B cell (primary cell): ENCODE data around the gene OR1K1. TPM values are rescaled to one million over a fixed set of nuclear protein-coding genes. Genes with fewer than 3 reads are reported as not detected.

Experiments used
- ATAC-seq: fragments of 200-7000 bp; cut with Tn5 transposase; one replicate; pipeline ENCODE4 v1.10.0; 2021; ENCODE audit warnings: low read depth, mild to moderate bottlenecking, moderate number of reproducible peaks, moderate library complexity
- CTCF ChIA-PET: fragments of 350-600 bp; sonication (Branson Sonifier 250); formaldehyde crosslinking; loops from one replicate; lab custom pipeline; 2021; ENCODE audit warnings: antibody characterized with exemption, inconsistent platforms; lab: Charles Lee
- POLR2A ChIA-PET: fragments of 350-600 bp; sonication (Branson Sonifier 250); formaldehyde crosslinking; loops from one replicate; lab custom pipeline; 2021; ENCODE audit warnings: antibody characterized with exemption; lab: Charles Lee
- DNase-seq: peaks from one replicate; pipeline ENCODE4 v3.0.0; 2013
- H2AFZ ChIP-seq: 2 replicates; pipeline ENCODE4 v1.6.1; 2012; ENCODE audit warnings: mild to moderate bottlenecking, low read depth, low read length; ENCODE audit not compliant: insufficient read depth, poor library complexity, severe bottlenecking
- H3K27ac ChIP-seq, 2 donors: 1 replicate in 1 of 2; 2 replicates in 1 of 2; pipeline ENCODE4 v1.5.1; 2012 to 2013; ENCODE audit warnings: low read length in 2 of 2, mild to moderate bottlenecking in 2 of 2, moderate library complexity in 1 of 2
- H3K27me3 ChIP-seq, 4 experiments: fragments of 200-600 bp in 1 of 4; sonication (generic) in 1 of 4; replicated peaks in 1 of 4; 1 replicate in 2 of 4; 2 replicates in 2 of 4; pipeline versions ENCODE4 v1.6.1 to v1.7.0; 2013 to 2016; ENCODE audit warnings: low read length in 3 of 4, mild to moderate bottlenecking in 2 of 4, mixed read lengths in 1 of 4, moderate library complexity in 1 of 4; ENCODE audit not compliant: insufficient read depth in 4 of 4, control insufficient read depth in 3 of 4; ENCODE audit errors: control extremely low read depth in 1 of 4
- H3K36me3 ChIP-seq, 2 experiments: replicated peaks in 1 of 2; 1 replicate in 1 of 2; 2 replicates in 1 of 2; pipeline versions ENCODE4 v1.6.1 to v1.7.1; 2013; ENCODE audit warnings: low read length in 1 of 2; ENCODE audit not compliant: insufficient read depth in 2 of 2, control insufficient read depth in 1 of 2; ENCODE audit errors: control extremely low read depth in 1 of 2, extremely low read depth in 1 of 2
- H3K4me1 ChIP-seq, 2 donors: fragments of 200-600 bp in 1 of 2; sonication (generic) in 1 of 2; 1 replicate in 1 of 2; 2 replicates in 1 of 2; pipeline versions ENCODE4 v1.5.1 to v1.6.1; 2013 to 2017; ENCODE audit warnings: low read length in 2 of 2; ENCODE audit not compliant: control insufficient read depth in 2 of 2, insufficient read depth in 2 of 2
- H3K4me2 ChIP-seq: replicated peaks from 2 replicates; pipeline ENCODE3; 2012; ENCODE audit warnings: mild to moderate bottlenecking, low read depth, low read length; ENCODE audit not compliant: poor library complexity, severe bottlenecking
- H3K4me3 ChIP-seq, 5 experiments: fragments of 200-600 bp in 1 of 5; sonication (generic) in 1 of 5; 1 replicate in 3 of 5; 2 replicates in 2 of 5; pipeline versions ENCODE4 v1.5.1 to v1.7.0; 2011 to 2016; ENCODE audit warnings: low read length in 4 of 5, mild to moderate bottlenecking in 4 of 5, low read depth in 2 of 5, control low read depth in 1 of 5, moderate library complexity in 1 of 5; ENCODE audit not compliant: insufficient read depth in 1 of 5; ENCODE audit errors: control extremely low read depth in 1 of 5, extremely low read depth in 1 of 5
- H3K79me2 ChIP-seq: fragments of 200-600 bp; sonication (generic); one replicate; pipeline ENCODE4 v1.6.0; 2016; ENCODE audit warnings: low read length; ENCODE audit not compliant: control insufficient read depth, insufficient read depth
- H3K9ac ChIP-seq: fragments of 200-600 bp; sonication (generic); 2 replicates; pipeline ENCODE4 v1.6.1; 2017; ENCODE audit warnings: mild to moderate bottlenecking, low read length, moderate library complexity
- H3K9me3 ChIP-seq, 3 donors: one replicate each; pipeline versions ENCODE4 v1.6.1 to v1.7.1; 2013; ENCODE audit warnings: low read length in 2 of 3; ENCODE audit not compliant: control insufficient read depth in 2 of 3, insufficient read depth in 1 of 3; ENCODE audit errors: control extremely low read depth in 1 of 3
- H4K20me1 ChIP-seq: 2 replicates; pipeline ENCODE4 v1.6.0; 2012; ENCODE audit warnings: mild to moderate bottlenecking, low read length; ENCODE audit not compliant: insufficient read depth, control insufficient read depth, poor library complexity, severe bottlenecking
- H3K27ac Mint-ChIP-seq: one replicate; pipeline ENCODE4 v1.8.0; 2021; ENCODE audit warnings: mixed read lengths
- H3K27me3 Mint-ChIP-seq: one replicate; pipeline ENCODE4 v1.8.0; 2021; ENCODE audit warnings: mixed read lengths
- H3K4me1 Mint-ChIP-seq: one replicate; pipeline ENCODE4 v1.8.0; 2021; ENCODE audit warnings: mixed read lengths
- H3K4me3 Mint-ChIP-seq: one replicate; pipeline ENCODE4 v1.8.0; 2021; ENCODE audit warnings: mixed read lengths
- H3K9me3 Mint-ChIP-seq: one replicate; pipeline ENCODE4 v1.8.0; 2022; ENCODE audit warnings: mixed read lengths; ENCODE audit not compliant: insufficient read depth
- CTCF ChIP-seq: fragments of 200-600 bp; IDR thresholded peaks from one replicate; pipeline ENCODE4 v1.8.0; 2022; ENCODE audit warnings: antibody characterized with exemption, mild to moderate bottlenecking
- EZH2 ChIP-seq: IDR thresholded peaks from 2 replicates; pipeline ENCODE4 v1.6.1; 2012; ENCODE audit warnings: borderline replicate concordance, low read depth, mild to moderate bottlenecking, moderate library complexity, low read length; ENCODE audit not compliant: insufficient read depth, poor library complexity, severe bottlenecking
- WGBS: methylation state at CpG from one replicate; pipeline ENCODE4 v1.1.5; 2013; ENCODE audit warnings: missing lambda C conversion rate; ENCODE audit not compliant: insufficient coverage; 5-methylcytosine and 5-hydroxymethylcytosine counted together
- intact Hi-C: fragments of 100-400 bp; cut with micrococcal nuclease; formaldehyde crosslinking; loops from one replicate; pipeline ENCODE4 v1.10.0; 2022
- polyA plus RNA-seq: library from polyadenylated mRNA; depleted of rRNA; stranded (reverse); fragments of >200 nt; gene quantifications from 2 replicates; pipeline ENCODE4 v1.2.3, GENCODE V29; 2012
- total RNA-seq, 2 donors: library from RNA; stranded (reverse); fragments of 120-200 nt in 1 of 2; gene quantifications; 1 replicate in 1 of 2; 2 replicates in 1 of 2; pipeline versions ENCODE4 v1.2.3 to v1.2.4, GENCODE V29; 2013 to 2022

Gene OR1K1
- total and polyA plus RNA-seq, 2 donors (not counting 1 experiment from before 2014, with no cell fraction given): not detected

- no peak overlapping the region for H2AFZ ChIP-seq
- Mint-ChIP-seq H3K4me1 (peaks cover 27% of the 10 kb centered on the region), H3K9me3 (no peaks in the 10 kb centered on the region), H3K27me3 (no peaks in the 10 kb centered on the region), H3K4me3 (peak overlapping the region; percentile 7), H3K27ac (peak overlapping the region; percentile 57)
- peaks cover 7% of the 10 kb centered on the region for H3K79me2 ChIP-seq
- POLR2A ChIA-PET: no interaction called here
- H3K9ac ChIP-seq: no peak overlapping the region
- intact Hi-C loops: no loop called here
- H3K9me3 ChIP-seq: no peaks in the 10 kb centered on the region
- peaks cover 3 to 35% of the 10 kb centered on the region in 2 experiments for H3K36me3 ChIP-seq
- H3K27ac ChIP-seq: peak overlapping the region in 1 of 2 donors; percentile 47
- H3K27me3 ChIP-seq: no peaks in the 10 kb centered on the region
- no peaks in the 10 kb centered on the region for H4K20me1 ChIP-seq
- no peak overlapping the region for H3K4me3 ChIP-seq
- no peak overlapping the region for H3K4me2 ChIP-seq
- 20% methylated on average over 1 of the region's 7 CpGs for WGBS
- DNase-seq (peak; percentile 35), ATAC-seq (peak; percentile 60)
- CTCF ChIA-PET: no interaction called here
- H3K4me1 ChIP-seq: peaks cover 8 to 10% of the 10 kb centered on the region in 2 donors
- no peak for TF ChIP-seq CTCF
- TF ChIP-seq EZH2: no peak
These were observed 21.5 kb downstream of the OR1K1 start for GRCh38 chr9:122821278-122821943.

GRCh38 chr9:122822056-122822455 lies 22.1 kb downstream of the OR1K1 start:
- no peaks in the 10 kb centered on the region for H3K27me3 Mint-ChIP-seq
- H3K27ac Mint-ChIP-seq: peak overlapping the region; percentile 57
- Histone ChIP-seq H3K4me3 (no peak overlapping the region), H3K27me3 (no peaks in the 10 kb centered on the region), H3K4me1 (peaks cover 9 to 12% of the 10 kb centered on the region in 2 donors), H4K20me1 (peaks cover 5% of the 10 kb centered on the region), H3K27ac (peak overlapping the region in 1 of 2 donors; percentile 47), H2AFZ (no peak overlapping the region), H3K79me2 (peaks cover 11% of the 10 kb centered on the region), H3K9me3 (no peaks in the 10 kb centered on the region), H3K36me3 (peaks cover 3 to 35% of the 10 kb centered on the region in 2 experiments), H3K4me2 (no peak overlapping the region), H3K9ac (no peak overlapping the region)
- ChIA-PET POLR2A (no interaction called here), CTCF (no interaction called here)
- no peak overlapping the region for H3K4me3 Mint-ChIP-seq
- WGBS: no CpG with 5 or more reads among the region's 6 CpGs
- no peaks in the 10 kb centered on the region for H3K9me3 Mint-ChIP-seq
- ATAC-seq (no peak), DNase-seq (no peak)
- intact Hi-C loops: no loop called here
- TF ChIP-seq CTCF (no peak), EZH2 (no peak)
- peaks cover 32% of the 10 kb centered on the region for H3K4me1 Mint-ChIP-seq
